WTC11 (cell line): ENCODE data around the gene ARSK.

Experiments used
- NFYB ChIP-seq: sonication (generic); formaldehyde crosslinking; conservative IDR thresholded peaks from 2 replicates; pipeline ENCODE4 v1.8.0; 2022; ENCODE audit warnings: low read depth, missing genetic modification reagents
- TF ChIP-seq, protein P1 (sequence below): fragments of 200-600 bp; IDR thresholded peaks from 2 replicates; pipeline ENCODE4 v1.8.0; 2022; ENCODE audit warnings: antibody characterized with exemption
- TF ChIP-seq, protein P2 (sequence below): sonication (generic); formaldehyde crosslinking; IDR thresholded peaks from 2 replicates; pipeline ENCODE4 v1.8.1; 2022; ENCODE audit warnings: missing genetic modification reagents, borderline replicate concordance
- TF ChIP-seq, protein P3 (sequence below): sonication (generic); formaldehyde crosslinking; IDR thresholded peaks from 2 replicates; pipeline ENCODE4 v1.8.1; 2023; ENCODE audit warnings: mild to moderate bottlenecking, missing genetic modification reagents, moderate library complexity

DNA sequence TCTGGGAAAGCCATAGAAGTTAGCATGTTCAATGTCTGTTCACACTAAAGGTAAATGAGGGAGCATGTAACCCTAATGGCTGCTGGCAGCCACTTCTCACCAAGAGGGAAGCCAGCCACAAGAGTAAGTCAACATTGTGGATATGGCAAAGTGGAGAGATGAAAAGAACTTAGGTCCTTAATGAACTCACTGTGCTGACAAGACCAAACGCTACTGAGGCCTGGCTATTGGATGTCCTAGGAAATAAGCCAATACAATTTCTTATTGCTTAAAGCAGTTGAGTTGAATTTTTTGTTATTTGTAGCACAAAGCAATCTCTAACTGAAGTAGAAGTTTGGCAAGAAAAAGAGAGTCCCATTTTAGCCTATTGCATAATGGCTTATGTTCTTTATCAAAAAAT lies 71.8 kb downstream of the ARSK start:
- TF ChIP-seq, protein P1, sequence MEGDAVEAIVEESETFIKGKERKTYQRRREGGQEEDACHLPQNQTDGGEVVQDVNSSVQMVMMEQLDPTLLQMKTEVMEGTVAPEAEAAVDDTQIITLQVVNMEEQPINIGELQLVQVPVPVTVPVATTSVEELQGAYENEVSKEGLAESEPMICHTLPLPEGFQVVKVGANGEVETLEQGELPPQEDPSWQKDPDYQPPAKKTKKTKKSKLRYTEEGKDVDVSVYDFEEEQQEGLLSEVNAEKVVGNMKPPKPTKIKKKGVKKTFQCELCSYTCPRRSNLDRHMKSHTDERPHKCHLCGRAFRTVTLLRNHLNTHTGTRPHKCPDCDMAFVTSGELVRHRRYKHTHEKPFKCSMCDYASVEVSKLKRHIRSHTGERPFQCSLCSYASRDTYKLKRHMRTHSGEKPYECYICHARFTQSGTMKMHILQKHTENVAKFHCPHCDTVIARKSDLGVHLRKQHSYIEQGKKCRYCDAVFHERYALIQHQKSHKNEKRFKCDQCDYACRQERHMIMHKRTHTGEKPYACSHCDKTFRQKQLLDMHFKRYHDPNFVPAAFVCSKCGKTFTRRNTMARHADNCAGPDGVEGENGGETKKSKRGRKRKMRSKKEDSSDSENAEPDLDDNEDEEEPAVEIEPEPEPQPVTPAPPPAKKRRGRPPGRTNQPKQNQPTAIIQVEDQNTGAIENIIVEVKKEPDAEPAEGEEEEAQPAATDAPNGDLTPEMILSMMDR, result no peak
- TF ChIP-seq NFYB (CRISPR knock-in tag), result no peak
- TF ChIP-seq, protein P2, sequence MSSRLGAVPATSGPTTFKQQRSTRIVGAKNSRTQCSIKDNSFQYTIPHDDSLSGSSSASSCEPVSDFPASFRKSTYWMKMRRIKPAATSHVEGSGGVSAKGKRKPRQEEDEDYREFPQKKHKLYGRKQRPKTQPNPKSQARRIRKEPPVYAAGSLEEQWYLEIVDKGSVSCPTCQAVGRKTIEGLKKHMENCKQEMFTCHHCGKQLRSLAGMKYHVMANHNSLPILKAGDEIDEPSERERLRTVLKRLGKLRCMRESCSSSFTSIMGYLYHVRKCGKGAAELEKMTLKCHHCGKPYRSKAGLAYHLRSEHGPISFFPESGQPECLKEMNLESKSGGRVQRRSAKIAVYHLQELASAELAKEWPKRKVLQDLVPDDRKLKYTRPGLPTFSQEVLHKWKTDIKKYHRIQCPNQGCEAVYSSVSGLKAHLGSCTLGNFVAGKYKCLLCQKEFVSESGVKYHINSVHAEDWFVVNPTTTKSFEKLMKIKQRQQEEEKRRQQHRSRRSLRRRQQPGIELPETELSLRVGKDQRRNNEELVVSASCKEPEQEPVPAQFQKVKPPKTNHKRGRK (CRISPR knock-in tag), result no peak
- TF ChIP-seq, protein P3, sequence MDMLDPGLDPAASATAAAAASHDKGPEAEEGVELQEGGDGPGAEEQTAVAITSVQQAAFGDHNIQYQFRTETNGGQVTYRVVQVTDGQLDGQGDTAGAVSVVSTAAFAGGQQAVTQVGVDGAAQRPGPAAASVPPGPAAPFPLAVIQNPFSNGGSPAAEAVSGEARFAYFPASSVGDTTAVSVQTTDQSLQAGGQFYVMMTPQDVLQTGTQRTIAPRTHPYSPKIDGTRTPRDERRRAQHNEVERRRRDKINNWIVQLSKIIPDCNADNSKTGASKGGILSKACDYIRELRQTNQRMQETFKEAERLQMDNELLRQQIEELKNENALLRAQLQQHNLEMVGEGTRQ (CRISPR knock-in tag), result no peak
